AG04449 (cell line): ENCODE measurements around the gene BCAM.

Experiments
- CTCF ChIA-PET: fragments of 350-600 bp; formaldehyde crosslinking; extraction: SDS; loops from one replicate; lab custom pipeline; 2021; ENCODE audit warnings: antibody characterized with exemption; lab: Yijun Ruan, JAX
- POLR2A ChIA-PET: fragments of 400-600, 350-600 bp; formaldehyde crosslinking; extraction: SDS; loops from one replicate; lab custom pipeline; 2020; ENCODE audit warnings: antibody characterized with exemption, inconsistent platforms; lab: Yijun Ruan, JAX
- DNase-seq: peaks from one replicate; pipeline ENCODE4 v3.0.0-alpha.2; 2010; ENCODE audit warnings: low read depth, low spot score
- H3K4me3 ChIP-seq: 2 replicates; pipeline ENCODE4 v1.5.1; 2011; ENCODE audit warnings: low read depth, mild to moderate bottlenecking, control low read depth, low read length
- CTCF ChIP-seq: IDR thresholded peaks from one replicate; pipeline ENCODE4 v1.5.1; 2011; ENCODE audit warnings: mild to moderate bottlenecking, moderate library complexity, low read length, control low read depth, inconsistent platforms; ENCODE audit not compliant: insufficient read depth; ENCODE audit errors: missing control alignments

The BCAM gene

GRCh38 chr19:44845612-44846454 is 36.9 kb downstream of the BCAM start, which contains the start of gene NECTIN2:
TSS of gene NECTIN2 (plus strand) at chr19:44846297. CDS start at chr19:44846526, 229 bp downstream.
- CTCF ChIA-PET = interaction anchor here (0.6 to 6.7 kb wide), 26 partner anchors 9 to 274 kb away, joined by 3 to 50 read pairs (median 4); no protein-coding TSS in a partner anchor
- peak; percentile 88 for DNase-seq
- POLR2A ChIA-PET = interaction anchor here (0.6 to 1.0 kb wide), 3 partner anchors 44 to 105 kb away, joined by 3 to 5 read pairs (median 3); no protein-coding TSS in a partner anchor
- TF ChIP-seq CTCF = peak; percentile 72
- peak within 1 kb of the TSS; percentile 89 for H3K4me3 ChIP-seq

GRCh38 chr19:44846455-44847143 is 37.7 kb downstream of the BCAM start:
- POLR2A ChIA-PET = interaction anchor here (0.7 to 1.0 kb wide), 2 partner anchors 44 to 97 kb away, joined by 3 to 5 read pairs; no protein-coding TSS in a partner anchor

GRCh38 chr19:44847144-44848035 is 38.5 kb downstream of the BCAM start:
- no peak for TF ChIP-seq CTCF
- ChIA-PET CTCF (interaction anchor here (1.0 to 6.7 kb wide), 4 partner anchors 65 to 276 kb away, joined by 3 to 50 read pairs (median 12); no protein-coding TSS in a partner anchor), POLR2A (no interaction called here)
- DNase-seq = no peak
- peak overlapping the region; percentile 89 for H3K4me3 ChIP-seq

More at GRCh38 chr19:44846455-44847143, 37.7 kb downstream of the BCAM start:
- peak overlapping the region; percentile 89 for H3K4me3 ChIP-seq
- DNase-seq = no peak
- no peak for TF ChIP-seq CTCF
- CTCF ChIA-PET = interaction anchor here (0.6 to 6.7 kb wide), 8 partner anchors 39 to 258 kb away, joined by 3 to 50 read pairs (median 6); no protein-coding TSS in a partner anchor

GRCh38 chr19:44848036-44848811 is 39.3 kb downstream of the BCAM start:
- DNase-seq = no peak
- no peak for TF ChIP-seq CTCF
- ChIA-PET CTCF (interaction anchor here (0.7 to 6.7 kb wide), 6 partner anchors 23 to 277 kb away, joined by 3 to 50 read pairs (median 6); partner anchors contain the start of gene BCAM), POLR2A (no interaction called here)
- peak overlapping the region; percentile 89 for H3K4me3 ChIP-seq
